Muscle layer of duodenum (tissue), 2 donors: ENCODE results near the gene CUEDC1.
A peak's percentile ranks its signal among the peaks of the same experiment; 100 is the strongest.

Source experiments
- H3K27ac ChIP-seq: one replicate; pipeline ENCODE4 v1.7.0; 2013; ENCODE audit warnings: mild to moderate bottlenecking, low read length
- H3K27me3 ChIP-seq: one replicate; pipeline ENCODE4 v1.7.0; 2013; ENCODE audit warnings: low read depth, mild to moderate bottlenecking, control low read depth, low read length
- H3K36me3 ChIP-seq, 2 donors: one replicate each; pipeline ENCODE4 v1.7.0; 2013; ENCODE audit warnings: low read length in 2 of 2, control low read depth in 1 of 2, mild to moderate bottlenecking in 1 of 2; ENCODE audit not compliant: insufficient read depth in 2 of 2, control insufficient read depth in 1 of 2
- H3K4me1 ChIP-seq, 2 donors: one replicate each; pipeline ENCODE4 v1.7.0; 2013; ENCODE audit warnings: low read length in 2 of 2, mild to moderate bottlenecking in 2 of 2, control low read depth in 1 of 2, moderate library complexity in 1 of 2; ENCODE audit not compliant: insufficient read depth in 2 of 2, control insufficient read depth in 1 of 2
- H3K4me3 ChIP-seq, 2 donors: one replicate each; pipeline ENCODE4 v1.7.0; 2013; ENCODE audit warnings: low read length in 2 of 2, low read depth in 1 of 2, mild to moderate bottlenecking in 1 of 2
- H3K9me3 ChIP-seq, 2 donors: one replicate each; pipeline ENCODE4 v1.7.0; 2013; ENCODE audit warnings: low read length in 2 of 2, control low read depth in 1 of 2, mild to moderate bottlenecking in 1 of 2; ENCODE audit not compliant: control insufficient read depth in 1 of 2
- donor health status: healthy.

Gene CUEDC1

GRCh38 chr17:57909551-57909950 lies 45.7 kb downstream of the CUEDC1 start:
- no peaks in the 10 kb centered on the region for H3K27me3 ChIP-seq
- H3K27ac ChIP-seq: no peak overlapping the region
- H3K4me3 ChIP-seq: no peak overlapping the region
- no peaks in the 10 kb centered on the region for H3K9me3 ChIP-seq
- H3K36me3 ChIP-seq: no peaks in the 10 kb centered on the region
- H3K4me1 ChIP-seq: peaks cover 39 to 42% of the 10 kb centered on the region in 2 donors

GRCh38 chr17:57908278-57908677 lies 46.9 kb downstream of the CUEDC1 start:
- no peaks in the 10 kb centered on the region for H3K9me3 ChIP-seq
- peaks cover 39 to 42% of the 10 kb centered on the region in 2 donors for H3K4me1 ChIP-seq
- H3K27me3 ChIP-seq: no peaks in the 10 kb centered on the region
- H3K4me3 ChIP-seq: no peak overlapping the region
- H3K27ac ChIP-seq: no peak overlapping the region
- no peaks in the 10 kb centered on the region for H3K36me3 ChIP-seq

GRCh38 chr17:57906910-57907309 lies 48.3 kb downstream of the CUEDC1 start:
- no peaks in the 10 kb centered on the region for H3K9me3 ChIP-seq
- no peaks in the 10 kb centered on the region for H3K27me3 ChIP-seq
- H3K4me1 ChIP-seq: peaks cover 40 to 45% of the 10 kb centered on the region in 2 donors
- H3K36me3 ChIP-seq: no peaks in the 10 kb centered on the region
- H3K27ac ChIP-seq: no peak overlapping the region
- H3K4me3 ChIP-seq: no peak overlapping the region

- no peak overlapping the region for H3K4me3 ChIP-seq
- H3K36me3 ChIP-seq: no peaks in the 10 kb centered on the region
- no peaks in the 10 kb centered on the region for H3K9me3 ChIP-seq
- no peaks in the 10 kb centered on the region for H3K27me3 ChIP-seq
- no peak overlapping the region for H3K27ac ChIP-seq
- peaks cover 39 to 50% of the 10 kb centered on the region in 2 donors for H3K4me1 ChIP-seq
Measured at GRCh38 chr17:57905875-57906455, 49.2 kb downstream of the CUEDC1 start.

GRCh38 chr17:57903961-57904360 lies 51.3 kb downstream of the CUEDC1 start:
- no peaks in the 10 kb centered on the region for H3K36me3 ChIP-seq
- no peaks in the 10 kb centered on the region for H3K9me3 ChIP-seq
- no peaks in the 10 kb centered on the region for H3K27me3 ChIP-seq
- H3K4me3 ChIP-seq: no peak overlapping the region
- peak overlapping the region; percentile 74 for H3K27ac ChIP-seq
- peaks cover 56 to 70% of the 10 kb centered on the region in 2 donors for H3K4me1 ChIP-seq

GRCh38 chr17:57902800-57903759 lies 52.1 kb downstream of the CUEDC1 start:
- peaks cover 63 to 79% of the 10 kb centered on the region in 2 donors for H3K4me1 ChIP-seq

GRCh38 chr17:57902117-57902799 lies 53.0 kb downstream of the CUEDC1 start:
- Histone ChIP-seq H3K27ac (peak overlapping the region; percentile 74), H3K36me3 (no peaks in the 10 kb centered on the region), H3K4me3 (no peak overlapping the region), H3K27me3 (no peaks in the 10 kb centered on the region), H3K4me1 (peaks cover 62 to 87% of the 10 kb centered on the region in 2 donors), H3K9me3 (no peaks in the 10 kb centered on the region)

More at GRCh38 chr17:57902800-57903759, 52.1 kb downstream of the CUEDC1 start:
- Histone ChIP-seq H3K4me3 (no peak overlapping the region), H3K27ac (peak overlapping the region; percentile 74), H3K36me3 (no peaks in the 10 kb centered on the region), H3K27me3 (no peaks in the 10 kb centered on the region), H3K9me3 (no peaks in the 10 kb centered on the region)

GRCh38 chr17:57900991-57901743 lies 54.0 kb downstream of the CUEDC1 start:
- H3K9me3 ChIP-seq: no peaks in the 10 kb centered on the region
- no peaks in the 10 kb centered on the region for H3K27me3 ChIP-seq
- H3K36me3 ChIP-seq: no peaks in the 10 kb centered on the region
- peaks cover 59 to 90% of the 10 kb centered on the region in 2 donors for H3K4me1 ChIP-seq
- H3K27ac ChIP-seq: no peak overlapping the region
- H3K4me3 ChIP-seq: no peak overlapping the region

- no peaks in the 10 kb centered on the region for H3K36me3 ChIP-seq
- H3K4me1 ChIP-seq: peaks cover 55 to 92% of the 10 kb centered on the region in 2 donors
Measured at GRCh38 chr17:57899822-57900221, 55.4 kb downstream of the CUEDC1 start.

GRCh38 chr17:57899391-57899790 lies 55.8 kb downstream of the CUEDC1 start:
- H3K4me1 ChIP-seq: peaks cover 52 to 92% of the 10 kb centered on the region in 2 donors
- H3K36me3 ChIP-seq: no peaks in the 10 kb centered on the region
- no peak overlapping the region for H3K4me3 ChIP-seq
- H3K27ac ChIP-seq: peak overlapping the region; percentile 88
- H3K9me3 ChIP-seq: no peaks in the 10 kb centered on the region
- H3K27me3 ChIP-seq: no peaks in the 10 kb centered on the region

More at GRCh38 chr17:57899822-57900221, 55.4 kb downstream of the CUEDC1 start:
- Histone ChIP-seq H3K9me3 (no peaks in the 10 kb centered on the region), H3K27ac (peak overlapping the region; percentile 88), H3K27me3 (no peaks in the 10 kb centered on the region), H3K4me3 (no peak overlapping the region)
